CD14-positive monocyte (primary cell): Measurements from ENCODE around the gene ADGRG7. TPM values are rescaled to one million over a fixed set of nuclear protein-coding genes. Genes with fewer than 3 reads are reported as not detected.

ENCODE experiments used
- DNase-seq, 3 donors: peaks; one replicate each; pipeline ENCODE4 v3.0.0-alpha.2; 2011 to 2022
- H2AFZ ChIP-seq: 2 replicates; pipeline ENCODE4 v1.6.0; 2012; ENCODE audit warnings: mild to moderate bottlenecking, low read depth, low read length, inconsistent platforms; ENCODE audit not compliant: insufficient read depth, poor library complexity, severe bottlenecking
- H3K27ac ChIP-seq, 2 donors: 1 replicate in 1 of 2; 2 replicates in 1 of 2; pipeline ENCODE4 v1.5.1; 2012 to 2013; ENCODE audit warnings: low read length in 2 of 2, control low read depth in 1 of 2, inconsistent platforms in 1 of 2, low read depth in 1 of 2, mild to moderate bottlenecking in 1 of 2
- H3K27me3 ChIP-seq, 2 donors: one replicate each; pipeline versions ENCODE4 v1.6.0 to v1.6.1; 2011 to 2013; ENCODE audit warnings: low read length in 2 of 2; ENCODE audit not compliant: control insufficient read depth in 2 of 2, insufficient read depth in 2 of 2
- H3K36me3 ChIP-seq, 2 donors: replicated peaks in 1 of 2; 1 replicate in 1 of 2; 2 replicates in 1 of 2; pipeline versions ENCODE4 v1.5.1 to v1.6.1; 2012 to 2013; ENCODE audit warnings: low read length in 2 of 2, control low read depth in 1 of 2, inconsistent platforms in 1 of 2, mild to moderate bottlenecking in 1 of 2; ENCODE audit not compliant: insufficient read depth in 2 of 2, control insufficient read depth in 1 of 2
- H3K4me1 ChIP-seq, 2 donors: 1 replicate in 1 of 2; 2 replicates in 1 of 2; pipeline versions ENCODE4 v1.5.1 to v1.6.1; 2012 to 2013; ENCODE audit warnings: low read length in 2 of 2, control low read depth in 1 of 2, inconsistent platforms in 1 of 2, mild to moderate bottlenecking in 1 of 2, moderate library complexity in 1 of 2; ENCODE audit not compliant: insufficient read depth in 2 of 2, control insufficient read depth in 1 of 2
- H3K4me2 ChIP-seq: replicated peaks from 2 replicates; pipeline ENCODE3; 2012; ENCODE audit warnings: low read length, moderate library complexity, mild to moderate bottlenecking; ENCODE audit not compliant: poor library complexity, severe bottlenecking; ENCODE audit errors: extremely low read depth
- H3K4me3 ChIP-seq, 3 experiments: fragments of 200-600 bp in 1 of 3; sonication (generic) in 1 of 3; replicated peaks in 1 of 3; 1 replicate in 2 of 3; 2 replicates in 1 of 3; pipeline ENCODE4 v1.5.1; 2011 to 2013; ENCODE audit warnings: low read length in 3 of 3, mild to moderate bottlenecking in 3 of 3, control low read depth in 2 of 3, low read depth in 2 of 3, inconsistent platforms in 1 of 3, moderate library complexity in 1 of 3
- H3K79me2 ChIP-seq: 2 replicates; pipeline ENCODE4 v1.6.0; 2012; ENCODE audit warnings: mild to moderate bottlenecking, control low read depth, inconsistent platforms, low read length, moderate library complexity; ENCODE audit not compliant: insufficient read depth
- H3K9ac ChIP-seq: 2 replicates; pipeline ENCODE4 v1.6.0; 2017; ENCODE audit warnings: low read length, mild to moderate bottlenecking; ENCODE audit not compliant: insufficient read depth, poor library complexity, severe bottlenecking
- H3K9me3 ChIP-seq, 2 donors: replicated peaks in 1 of 2; 1 replicate in 1 of 2; 2 replicates in 1 of 2; pipeline versions ENCODE4 v1.5.1 to v1.6.1; 2012 to 2013; ENCODE audit warnings: low read length in 2 of 2, control low read depth in 1 of 2; ENCODE audit not compliant: control insufficient read depth in 1 of 2, insufficient read depth in 1 of 2
- H4K20me1 ChIP-seq: 2 replicates; pipeline ENCODE4 v1.6.0; 2012; ENCODE audit warnings: mild to moderate bottlenecking, low read length, control low read depth, moderate library complexity; ENCODE audit not compliant: insufficient read depth
- H3K27ac Mint-ChIP-seq, 7 donors: one replicate each; pipeline ENCODE4 v1.8.0; 2020; ENCODE audit warnings: mild to moderate bottlenecking in 7 of 7, mixed read lengths in 7 of 7, moderate library complexity in 6 of 7, inconsistent platforms in 2 of 7
- H3K27me3 Mint-ChIP-seq, 3 donors: one replicate each; pipeline ENCODE4 v1.8.0; 2021 to 2022; ENCODE audit warnings: low read depth in 3 of 3, mild to moderate bottlenecking in 3 of 3, mixed read lengths in 3 of 3, moderate library complexity in 3 of 3, inconsistent platforms in 1 of 3
- H3K36me3 Mint-ChIP-seq, 2 donors: one replicate each; pipeline ENCODE4 v1.8.0; 2020; ENCODE audit warnings: mixed read lengths in 2 of 2, inconsistent platforms in 1 of 2, mild to moderate bottlenecking in 1 of 2
- H3K4me1 Mint-ChIP-seq: one replicate; pipeline ENCODE4 v1.8.0; 2020; ENCODE audit warnings: mild to moderate bottlenecking, mixed read lengths
- H3K4me3 Mint-ChIP-seq, 2 donors: one replicate each; pipeline ENCODE4 v1.8.0; 2020; ENCODE audit warnings: mild to moderate bottlenecking in 2 of 2, mixed read lengths in 2 of 2, moderate library complexity in 1 of 2
- H3K9me3 Mint-ChIP-seq, 7 donors: one replicate each; pipeline ENCODE4 v1.8.0; 2020 to 2022; ENCODE audit warnings: mixed read lengths in 7 of 7, mild to moderate bottlenecking in 6 of 7, moderate library complexity in 6 of 7, inconsistent platforms in 2 of 7
- CTCF ChIP-seq: fragments of 200-600 bp; IDR thresholded peaks from one replicate; pipeline ENCODE4 v1.8.0; 2022; ENCODE audit warnings: antibody characterized with exemption, mild to moderate bottlenecking
- WGBS: methylation state at CpG from one replicate; pipeline ENCODE4 v1.1.5; 2013; ENCODE audit warnings: missing lambda C conversion rate; ENCODE audit not compliant: insufficient coverage; 5-methylcytosine and 5-hydroxymethylcytosine counted together
- intact Hi-C, 2 donors: fragments of 100-400 bp; cut with micrococcal nuclease; formaldehyde crosslinking; loops; one replicate each; pipeline versions ENCODE4 v1.15.0 to v1.15.1; 2023
- polyA plus RNA-seq, 3 donors: library from polyadenylated mRNA; depleted of rRNA in 1 of 3; unstranded in 2 of 3; stranded (reverse) in 1 of 3; fragments of 300-500 nt in 2 of 3; fragments of >200 nt in 1 of 3; fragmentation: Illumina TruSeq in 2 of 3; gene quantifications; 1 replicate in 2 of 3; 2 replicates in 1 of 3; pipeline ENCODE4 v1.2.3, GENCODE V29; 2012 to 2021

Gene ADGRG7
- polyA plus RNA-seq, 3 donors, result not detected

GRCh38 chr3:100726706-100727105 is 117.3 kb downstream of the ADGRG7 start:
- Mint-ChIP-seq H3K4me3 (no peak overlapping the region), H3K36me3 (peaks cover 70 to 82% of the 10 kb centered on the region in 2 donors), H3K27ac (peak overlapping the region in 3 of 7 donors; percentile 37 to 64 (median 47))

GRCh38 chr3:100730524-100730923 is 121.1 kb downstream of the ADGRG7 start:
- 89% methylated on average over 2 of the region's 3 CpGs for WGBS
- no peaks in the 10 kb centered on the region for H3K27me3 ChIP-seq
- H3K4me2 ChIP-seq, result no peak overlapping the region
- no peak overlapping the region for H2AFZ ChIP-seq
- Mint-ChIP-seq H3K36me3 (peaks cover 66 to 83% of the 10 kb centered on the region in 2 donors), H3K27me3 (no peaks in the 10 kb centered on the region), H3K27ac (peak overlapping the region in 1 of 7 donors; percentile 21), H3K4me1 (no peaks in the 10 kb centered on the region), H3K9me3 (no peaks in the 10 kb centered on the region), H3K4me3 (no peak overlapping the region)
- peaks cover 53% of the 10 kb centered on the region for H4K20me1 ChIP-seq
- no peak for TF ChIP-seq CTCF
- peaks cover 67 to 97% of the 10 kb centered on the region in 2 donors for H3K36me3 ChIP-seq
- no peaks in the 10 kb centered on the region for H3K9me3 ChIP-seq
- no peak overlapping the region for H3K9ac ChIP-seq
- H3K4me3 ChIP-seq, result no peak overlapping the region
- peaks cover 29% of the 10 kb centered on the region for H3K79me2 ChIP-seq
- H3K4me1 ChIP-seq, result no peaks in the 10 kb centered on the region
- intact Hi-C loops, result no loop called here
- DNase-seq, result no peak
- no peak overlapping the region for H3K27ac ChIP-seq

More at GRCh38 chr3:100726706-100727105, 117.3 kb downstream of the ADGRG7 start:
- Histone ChIP-seq H3K4me3 (no peak overlapping the region), H3K9me3 (no peaks in the 10 kb centered on the region), H3K4me1 (no peaks in the 10 kb centered on the region), H3K4me2 (no peak overlapping the region), H3K9ac (no peak overlapping the region), H3K79me2 (peaks cover 32% of the 10 kb centered on the region), H2AFZ (no peak overlapping the region), H3K27me3 (no peaks in the 10 kb centered on the region), H3K27ac (peak overlapping the region in 1 of 2 donors; percentile 10), H3K36me3 (peaks cover 62 to 97% of the 10 kb centered on the region in 2 donors), H4K20me1 (peaks cover 41% of the 10 kb centered on the region)
- Mint-ChIP-seq H3K4me1 (no peaks in the 10 kb centered on the region), H3K27me3 (no peaks in the 10 kb centered on the region), H3K9me3 (no peaks in the 10 kb centered on the region)
- intact Hi-C loops, result no loop called here
- no peak for DNase-seq
- no peak for TF ChIP-seq CTCF
- WGBS, result 100% methylated on average over 1 of the region's 1 CpG
